NOMO-1 treated with dmso at 0.1 percent for 144 hours (cell line): ENCODE data around the gene SDK1.
"Not testable (repeated sequence)": the region's sequence is repeated elsewhere in the genome, so short reads cannot be mapped to it uniquely, and the experiment has no call there.

ENCODE experiments used
- DNase-seq: peaks from one replicate; lab custom pipeline; 2025; ENCODE audit not compliant: unreplicated experiment; lab: John Stamatoyannopoulos, UW

The SDK1 gene

GRCh38 chr7:4211261-4211660 lies 910.2 kb downstream of the SDK1 start:
- DNase-seq, result no peak

- DNase-seq, result no peak
Measured at GRCh38 chr7:4212376-4212775, 911.3 kb downstream of the SDK1 start.

GRCh38 chr7:4214291-4215155 lies 913.5 kb downstream of the SDK1 start:
- DNase-seq, result no peak

GRCh38 chr7:4215176-4215720 lies 914.2 kb downstream of the SDK1 start:
- no peak for DNase-seq

GRCh38 chr7:4216016-4216415 lies 915.0 kb downstream of the SDK1 start:
- no peak for DNase-seq

GRCh38 chr7:4217126-4217660 lies 916.1 kb downstream of the SDK1 start:
- not testable (repeated sequence) for DNase-seq

GRCh38 chr7:4218481-4218880 lies 917.4 kb downstream of the SDK1 start:
- DNase-seq, result no peak

- DNase-seq, result no peak
Measured at GRCh38 chr7:4220011-4220410, 919.0 kb downstream of the SDK1 start.

GRCh38 chr7:4221043-4221442 lies 920.0 kb downstream of the SDK1 start:
- DNase-seq, result no peak

- no peak for DNase-seq
Measured at GRCh38 chr7:4222676-4223075, 921.6 kb downstream of the SDK1 start.

GRCh38 chr7:4225361-4225771 lies 924.3 kb downstream of the SDK1 start:
- DNase-seq, result no peak

GRCh38 chr7:4225881-4226523 lies 925.0 kb downstream of the SDK1 start:
- DNase-seq, result no peak

GRCh38 chr7:4226524-4226882 lies 925.5 kb downstream of the SDK1 start:
- DNase-seq, result no peak

- DNase-seq, result no peak
Measured at GRCh38 chr7:4227105-4228010, 926.3 kb downstream of the SDK1 start.

GRCh38 chr7:4230352-4230751 lies 929.3 kb downstream of the SDK1 start:
- no peak for DNase-seq

- no peak for DNase-seq
Measured at GRCh38 chr7:4233146-4233545, 932.1 kb downstream of the SDK1 start.

GRCh38 chr7:4233621-4234497 lies 932.8 kb downstream of the SDK1 start:
- DNase-seq, result no peak

- DNase-seq, result no peak
Measured at GRCh38 chr7:4234498-4234855, 933.4 kb downstream of the SDK1 start.

GRCh38 chr7:4234886-4235285 lies 933.8 kb downstream of the SDK1 start:
- no peak for DNase-seq

- DNase-seq, result no peak
Measured at GRCh38 chr7:4235596-4235995, 934.5 kb downstream of the SDK1 start.
